SU-DHL-6 (cell line): ENCODE data around the gene PPP2R2B.

Experiments
- H2AFZ ChIP-seq: fragments of 200-600 bp; sonication (generic); 2 replicates; pipeline ENCODE4 v1.6.1; 2014; ENCODE audit warnings: low read depth, mild to moderate bottlenecking, moderate library complexity, mixed read lengths, antibody characterized with exemption, low read length; ENCODE audit not compliant: severe bottlenecking
- H3F3A ChIP-seq: fragments of 200-600 bp; shearing (Covaris generic); 2 replicates; pipeline ENCODE4 v1.6.0; 2016; ENCODE audit warnings: antibody characterized with exemption, mild to moderate bottlenecking; ENCODE audit not compliant: insufficient read depth
- H3K27ac ChIP-seq: fragments of 200-600 bp; sonication (generic); 2 replicates; pipeline ENCODE4 v1.5.1; 2016; ENCODE audit warnings: low read depth, mild to moderate bottlenecking, low read length, moderate library complexity, mixed read lengths
- H3K27me3 ChIP-seq: fragments of 200-600 bp; sonication (generic), shearing (Covaris generic); 2 replicates; pipeline ENCODE4 v1.6.0; 2014; ENCODE audit warnings: mild to moderate bottlenecking, low read length
- H3K36me3 ChIP-seq: fragments of 200-600 bp; sonication (generic); 2 replicates; pipeline ENCODE4 v1.6.1; 2014; ENCODE audit warnings: mild to moderate bottlenecking, low read length, mixed read lengths
- H3K4me2 ChIP-seq: fragments of 300-600, 200-600 bp; shearing (Covaris generic), sonication (generic); 2 replicates; pipeline ENCODE4 v1.6.0; 2014; ENCODE audit warnings: low read length, low read depth, mild to moderate bottlenecking; ENCODE audit not compliant: poor library complexity, severe bottlenecking
- H3K4me3 ChIP-seq: fragments of 200-600 bp; sonication (generic); 2 replicates; pipeline ENCODE4 v1.5.1; 2014; ENCODE audit warnings: antibody characterized with exemption, low read length, mild to moderate bottlenecking, mixed read lengths; ENCODE audit not compliant: insufficient read depth, poor library complexity, severe bottlenecking
- H3K79me2 ChIP-seq: fragments of 200-600 bp; sonication (generic); 2 replicates; pipeline ENCODE4 v1.6.1; 2014; ENCODE audit warnings: mild to moderate bottlenecking, low read length, moderate library complexity; ENCODE audit not compliant: insufficient read depth
- H3K9ac ChIP-seq: fragments of 200-600 bp; sonication (generic); 2 replicates; pipeline ENCODE4 v1.7.0; 2014; ENCODE audit warnings: mild to moderate bottlenecking, low read length
- H3K9me2 ChIP-seq: fragments of 200-600 bp; sonication (generic); replicated peaks from 2 replicates; pipeline ENCODE4 v1.6.1; 2014; ENCODE audit warnings: low read length; ENCODE audit not compliant: insufficient read depth
- H3K9me3 ChIP-seq: fragments of 200-600 bp; sonication (generic); 2 replicates; pipeline ENCODE4 v1.6.1; 2014; ENCODE audit warnings: low read length, mixed read lengths; ENCODE audit not compliant: insufficient read depth
- H4K20me1 ChIP-seq: fragments of 200-600 bp; sonication (generic); 2 replicates; pipeline ENCODE4 v1.6.1; 2014; ENCODE audit warnings: low read depth, mild to moderate bottlenecking, antibody characterized with exemption, low read length, moderate library complexity, mixed read lengths
- CTCF ChIP-seq: fragments of 200-600 bp; sonication (generic); IDR thresholded peaks from one replicate; pipeline ENCODE4 v1.5.1; 2017; ENCODE audit warnings: antibody characterized with exemption, mild to moderate bottlenecking, low read length, moderate library complexity; ENCODE audit not compliant: insufficient read depth, poor library complexity, severe bottlenecking
- EZH2phosphoT487 ChIP-seq: fragments of 200-600 bp; sonication (generic), shearing (Covaris generic); conservative IDR thresholded peaks from 2 replicates; pipeline ENCODE4 v1.6.1; 2018; ENCODE audit warnings: mild to moderate bottlenecking, antibody characterized with exemption, low read length, moderate library complexity, mixed read lengths

Gene PPP2R2B

GRCh38 chr5:146912874-146913273, 34.3 kb upstream of the PPP2R2B start:
- no peaks in the 10 kb centered on the region for H3K9me3 ChIP-seq

GRCh38 chr5:146910239-146910638, 31.7 kb upstream of the PPP2R2B start:
- H3K4me3 ChIP-seq: no peak overlapping the region
- H3K9me3 ChIP-seq: no peaks in the 10 kb centered on the region
- no peak overlapping the region for H3K4me2 ChIP-seq
- no peaks in the 10 kb centered on the region for H3F3A ChIP-seq
- no peak overlapping the region for H2AFZ ChIP-seq
- TF ChIP-seq CTCF (no peak), EZH2phosphoT487 (no peak)
- H3K36me3 ChIP-seq: no peaks in the 10 kb centered on the region
- H4K20me1 ChIP-seq: no peaks in the 10 kb centered on the region
- H3K27ac ChIP-seq: no peak overlapping the region
- no peak overlapping the region for H3K9ac ChIP-seq
- no peaks in the 10 kb centered on the region for H3K27me3 ChIP-seq
- H3K79me2 ChIP-seq: no peaks in the 10 kb centered on the region
- no peaks in the 10 kb centered on the region for H3K9me2 ChIP-seq

More at GRCh38 chr5:146912874-146913273, 34.3 kb upstream of the PPP2R2B start:
- TF ChIP-seq EZH2phosphoT487 (no peak), CTCF (no peak)
- H3K79me2 ChIP-seq: no peaks in the 10 kb centered on the region
- H4K20me1 ChIP-seq: no peaks in the 10 kb centered on the region
- no peak overlapping the region for H3K4me2 ChIP-seq
- no peak overlapping the region for H3K27ac ChIP-seq
- no peak overlapping the region for H3K4me3 ChIP-seq
- no peak overlapping the region for H3K9ac ChIP-seq
- no peaks in the 10 kb centered on the region for H3F3A ChIP-seq
- H3K36me3 ChIP-seq: no peaks in the 10 kb centered on the region
- H2AFZ ChIP-seq: no peak overlapping the region
- no peaks in the 10 kb centered on the region for H3K27me3 ChIP-seq
- H3K9me2 ChIP-seq: no peaks in the 10 kb centered on the region

- Histone ChIP-seq H3K27me3 (no peaks in the 10 kb centered on the region), H3K4me3 (no peak overlapping the region), H3K4me2 (no peak overlapping the region), H3K9me3 (no peaks in the 10 kb centered on the region), H2AFZ (no peak overlapping the region), H3K9me2 (no peaks in the 10 kb centered on the region), H3K9ac (no peak overlapping the region), H3K36me3 (no peaks in the 10 kb centered on the region), H3K27ac (no peak overlapping the region), H3F3A (no peaks in the 10 kb centered on the region), H4K20me1 (no peaks in the 10 kb centered on the region), H3K79me2 (no peaks in the 10 kb centered on the region)
- no peak for TF ChIP-seq EZH2phosphoT487
- TF ChIP-seq CTCF: no peak
Measured at GRCh38 chr5:146909255-146910068, 30.9 kb upstream of the PPP2R2B start.
